ENCODE results near the gene ATF1.

The ATF1 gene

GRCh38 chr12:50763639-50764285, at the start of gene ATF1:
Gene ATF1 (plus strand): TSS chr12:50764101. CDS start chr12:50780146, 16,045 bp downstream.
- no peak for FAIRE-seq

- FAIRE-seq = no peak
These were observed 48.7 kb upstream of the ATF1 start for GRCh38 chr12:50715174-50715573.

GRCh38 chr12:50718760-50719159, 45.1 kb upstream of the ATF1 start:
- no peak for FAIRE-seq

- no peak for FAIRE-seq
These were observed 43.8 kb upstream of the ATF1 start for GRCh38 chr12:50720085-50720484.

GRCh38 chr12:50720501-50720900, 43.4 kb upstream of the ATF1 start:
- FAIRE-seq = no peak

- peak; percentile 47 for FAIRE-seq
These were observed 40.0 kb upstream of the ATF1 start for GRCh38 chr12:50723865-50724264.

GRCh38 chr12:50725011-50725942, 38.6 kb upstream of the ATF1 start:
- peak; percentile 47 for FAIRE-seq

GRCh38 chr12:50727466-50727865, 36.4 kb upstream of the ATF1 start:
- no peak for FAIRE-seq

- FAIRE-seq = no peak
These were observed 35.5 kb upstream of the ATF1 start for GRCh38 chr12:50728417-50728816.

GRCh38 chr12:50728841-50729240, 35.1 kb upstream of the ATF1 start:
- FAIRE-seq = no peak

- no peak for FAIRE-seq
These were observed 31.3 kb upstream of the ATF1 start for GRCh38 chr12:50732591-50732990.

GRCh38 chr12:50733706-50734105, 30.2 kb upstream of the ATF1 start:
- FAIRE-seq = no peak

GRCh38 chr12:50734409-50735263, 29.3 kb upstream of the ATF1 start:
- no peak for FAIRE-seq

- no peak for FAIRE-seq
These were observed 24.3 kb upstream of the ATF1 start for GRCh38 chr12:50739611-50740010.

- FAIRE-seq = no peak
These were observed 23.6 kb upstream of the ATF1 start for GRCh38 chr12:50740307-50740706.

GRCh38 chr12:50742776-50743175, 21.1 kb upstream of the ATF1 start:
- no peak for FAIRE-seq

- no peak for FAIRE-seq
These were observed 18.0 kb upstream of the ATF1 start for GRCh38 chr12:50745861-50746260.

- FAIRE-seq = no peak
These were observed 17.5 kb upstream of the ATF1 start for GRCh38 chr12:50746431-50746830.

- FAIRE-seq = no peak
These were observed 16.1 kb upstream of the ATF1 start for GRCh38 chr12:50747817-50748216.

- no peak for FAIRE-seq
These were observed 14.4 kb upstream of the ATF1 start for GRCh38 chr12:50749459-50749882.

GRCh38 chr12:50750366-50750765, 13.5 kb upstream of the ATF1 start:
- FAIRE-seq = no peak

- FAIRE-seq = peak; percentile 99
These were observed 11.8 kb upstream of the ATF1 start for GRCh38 chr12:50751948-50752721.
